NCI-H345 treated with DMSO at 0.1 percent for 48 hours (cell line): ENCODE results near the gene LYZL4.

Experiments
- DNase-seq: peaks from one replicate; lab custom pipeline; 2025; ENCODE audit not compliant: unreplicated experiment; lab: John Stamatoyannopoulos, UW

LYZL4 gene

GRCh38 chr3:42428830-42429229 lies 18.4 kb upstream of the LYZL4 start:
- DNase-seq: no peak

DNA sequence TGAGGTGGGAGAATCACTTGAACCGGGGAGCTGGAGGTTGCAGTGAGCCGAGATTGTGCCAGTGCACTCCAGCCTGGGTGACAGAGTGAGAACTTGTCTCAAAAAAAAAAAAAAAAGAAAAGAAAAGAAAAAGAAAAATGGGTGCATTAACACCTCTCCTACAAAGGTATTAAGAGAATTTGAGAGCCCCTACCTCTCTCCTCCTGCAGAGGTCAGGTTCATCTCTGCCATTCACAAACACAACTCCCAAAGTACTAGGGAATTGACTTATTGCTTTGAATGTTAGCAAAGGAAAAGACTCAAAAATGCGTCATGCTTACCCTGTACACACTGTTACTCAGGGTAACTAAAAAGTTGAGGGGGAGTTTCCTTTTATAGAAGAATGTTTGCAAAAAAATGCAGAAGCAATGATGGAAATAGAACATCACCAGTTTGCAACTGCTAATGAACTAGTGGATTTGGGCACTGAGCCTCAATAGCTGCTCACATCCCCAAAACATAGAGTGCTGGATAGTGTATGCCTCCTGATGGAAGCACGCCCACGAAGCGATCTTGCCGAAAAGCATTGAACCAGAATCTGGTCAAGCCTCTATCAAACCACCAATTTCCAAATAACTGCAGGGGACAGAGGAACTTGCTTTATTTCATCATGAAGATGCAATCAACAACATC lies 15.5 kb upstream of the LYZL4 start:
- no peak for DNase-seq

- no peak for DNase-seq
These were observed 14.5 kb upstream of the LYZL4 start for GRCh38 chr3:42424911-42425310.

- no peak for DNase-seq
These were observed 11.7 kb upstream of the LYZL4 start for GRCh38 chr3:42421818-42422796.

- DNase-seq: no peak
These were observed 9.2 kb upstream of the LYZL4 start for GRCh38 chr3:42419563-42419962.

GRCh38 chr3:42412526-42413155 lies 2.2 kb upstream of the LYZL4 start:
- no peak for DNase-seq

GRCh38 chr3:42411429-42411828 lies 1.0 kb upstream of the LYZL4 start:
- no peak for DNase-seq

- no peak for DNase-seq
These were observed 2.3 kb downstream of the LYZL4 start for GRCh38 chr3:42408156-42408555.

DNA sequence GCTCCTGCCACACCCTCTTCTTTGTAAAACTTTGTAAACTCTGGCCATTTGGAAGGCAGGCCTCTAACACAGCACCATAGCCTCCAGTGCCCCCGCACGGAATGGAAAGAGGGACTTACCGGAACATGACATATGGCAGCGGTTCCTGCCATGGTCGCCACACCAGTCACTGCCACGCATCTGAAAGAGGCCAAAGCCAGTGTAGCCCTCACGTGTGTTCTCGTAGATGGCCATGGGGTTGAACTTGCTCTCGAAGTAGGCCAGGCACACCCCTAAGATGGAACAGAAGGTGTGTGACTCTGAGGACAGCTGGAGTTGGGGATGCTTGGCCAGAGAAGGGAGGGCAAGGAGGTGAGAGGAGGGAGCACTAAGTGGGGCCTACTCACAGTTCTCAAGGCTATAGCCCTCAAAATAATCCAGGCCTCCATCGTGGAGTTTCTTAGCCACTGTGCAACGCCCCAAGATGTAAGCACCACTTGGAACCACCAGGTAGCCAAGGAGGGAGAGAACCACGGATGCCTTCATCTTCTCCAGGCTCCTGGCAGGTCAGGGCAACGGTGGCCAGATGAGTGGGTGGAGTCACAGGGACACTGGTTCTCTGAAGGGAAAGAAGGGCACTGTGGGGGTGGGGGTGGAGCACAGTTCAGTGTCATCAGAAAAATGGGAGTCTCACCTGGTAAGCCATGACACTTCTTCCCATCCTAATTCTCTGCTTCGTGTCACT lies 3.5 kb downstream of the LYZL4 start:
- no peak for DNase-seq

GRCh38 chr3:42405857-42406256 lies 4.6 kb downstream of the LYZL4 start:
- no peak for DNase-seq

GRCh38 chr3:42403737-42404136 lies 6.7 kb downstream of the LYZL4 start:
- no peak for DNase-seq

GRCh38 chr3:42402394-42403096 lies 7.9 kb downstream of the LYZL4 start:
- DNase-seq: no peak

GRCh38 chr3:42398080-42398479 lies 12.3 kb downstream of the LYZL4 start:
- no peak for DNase-seq

DNA sequence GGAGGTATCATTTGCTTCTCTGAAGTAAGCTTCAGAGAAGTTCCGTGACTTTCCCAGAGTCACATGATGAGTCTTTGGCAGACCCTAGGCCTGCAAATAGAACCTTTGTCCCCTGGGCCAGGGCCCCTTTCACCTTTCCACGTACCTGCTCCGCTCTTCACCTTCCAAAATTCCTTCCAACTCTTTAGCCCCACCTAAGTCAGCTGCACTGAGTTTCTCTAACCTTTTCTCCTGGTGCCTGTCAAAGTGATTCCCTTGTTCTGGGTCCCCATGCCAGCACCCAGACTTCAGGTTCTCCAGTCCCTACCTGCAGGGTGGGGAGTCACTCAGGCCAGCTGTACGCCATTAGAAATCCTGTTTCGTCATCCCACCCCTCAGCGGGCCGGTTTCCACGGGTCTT lies 12.8 kb downstream of the LYZL4 start:
- DNase-seq: no peak

DNA sequence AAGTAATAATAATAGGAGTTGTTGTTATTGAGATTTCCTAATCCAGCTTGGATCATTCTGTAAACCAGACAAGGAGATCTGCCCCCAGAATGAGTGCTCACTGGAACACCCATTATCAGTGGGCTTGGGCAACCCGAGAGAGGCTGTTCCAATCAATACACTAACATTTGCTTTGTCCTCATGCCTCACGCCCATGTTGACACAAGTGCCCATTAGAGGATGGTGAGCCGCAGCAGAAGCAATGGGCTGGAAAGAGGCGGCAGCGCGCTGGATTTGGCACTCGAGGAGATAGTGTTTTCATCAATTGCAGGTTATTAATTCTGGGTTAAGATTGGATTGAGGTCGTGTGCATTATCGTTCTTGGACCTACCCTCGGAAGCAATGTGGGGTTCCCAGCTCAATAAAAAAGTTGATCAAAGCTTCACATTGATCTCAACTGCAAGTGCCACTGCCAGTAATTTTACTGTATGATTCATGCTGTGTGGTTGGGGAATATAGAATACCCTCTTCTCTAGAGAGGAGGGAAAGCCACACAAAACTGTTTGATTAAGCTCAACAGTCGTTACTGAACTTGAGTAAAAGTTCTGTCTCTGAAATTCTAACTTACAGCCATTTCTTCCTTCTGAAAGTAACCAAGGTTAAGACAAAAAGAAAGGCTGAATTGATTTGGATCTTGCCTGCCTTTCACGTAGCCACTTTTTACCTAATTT lies 15.7 kb downstream of the LYZL4 start:
- DNase-seq: peak; percentile 49

DNA sequence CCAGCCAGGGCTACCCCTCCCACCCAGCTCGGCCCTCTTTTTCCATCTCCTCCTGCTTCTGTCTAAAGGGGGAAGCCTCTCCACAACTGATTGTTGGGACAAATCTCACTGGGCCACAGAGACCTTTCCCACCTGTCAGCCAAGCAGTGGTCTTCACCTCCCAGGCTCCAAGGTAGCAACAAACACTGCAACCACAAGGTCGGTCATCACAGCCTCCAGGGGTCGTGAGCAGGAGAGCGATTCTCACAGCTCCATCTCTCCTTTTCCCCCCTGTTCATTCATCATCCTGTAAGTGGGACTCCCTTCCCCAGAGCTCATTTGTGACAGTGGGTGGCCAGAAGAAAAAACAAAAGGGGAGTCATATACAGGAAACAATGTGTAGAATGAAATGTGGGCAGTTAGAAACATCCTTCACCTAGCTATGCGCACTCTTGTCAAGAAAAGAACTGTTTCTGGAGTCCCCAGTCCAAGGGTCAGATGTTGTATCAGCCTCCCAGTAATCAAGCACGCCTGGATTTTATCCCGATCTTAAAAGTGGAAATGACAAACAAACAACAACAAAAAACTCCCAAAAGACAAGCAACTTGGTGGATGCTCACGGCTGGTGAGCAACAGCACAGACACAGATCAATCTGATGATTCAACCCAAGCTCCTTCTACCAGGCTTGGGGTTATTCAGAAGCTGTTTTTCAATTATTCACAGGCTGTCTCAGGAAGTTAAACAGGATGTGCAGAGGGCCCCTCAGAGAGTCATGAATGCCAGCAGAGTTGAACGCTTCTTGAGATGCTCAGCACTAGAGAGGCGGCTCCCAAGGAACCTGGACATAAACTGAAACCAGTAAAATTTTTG lies 22.4 kb downstream of the LYZL4 start:
- no peak for DNase-seq

GRCh38 chr3:42381551-42382082 lies 28.8 kb downstream of the LYZL4 start:
- DNase-seq: no peak

- DNase-seq: no peak
These were observed 32.7 kb downstream of the LYZL4 start for GRCh38 chr3:42377681-42378080.

GRCh38 chr3:42376344-42376798 lies 34.0 kb downstream of the LYZL4 start:
- peak; percentile 72 for DNase-seq
